Measurements from ENCODE around the gene XPNPEP1.

Gene XPNPEP1

GRCh38 chr10:109922976-109923921 is at the start of gene XPNPEP1:
Gene XPNPEP1 (minus strand): TSS chr10:109923511. CDS start chr10:109923433, 78 bp downstream.
- peak; percentile 84 for DNase-seq

DNA sequence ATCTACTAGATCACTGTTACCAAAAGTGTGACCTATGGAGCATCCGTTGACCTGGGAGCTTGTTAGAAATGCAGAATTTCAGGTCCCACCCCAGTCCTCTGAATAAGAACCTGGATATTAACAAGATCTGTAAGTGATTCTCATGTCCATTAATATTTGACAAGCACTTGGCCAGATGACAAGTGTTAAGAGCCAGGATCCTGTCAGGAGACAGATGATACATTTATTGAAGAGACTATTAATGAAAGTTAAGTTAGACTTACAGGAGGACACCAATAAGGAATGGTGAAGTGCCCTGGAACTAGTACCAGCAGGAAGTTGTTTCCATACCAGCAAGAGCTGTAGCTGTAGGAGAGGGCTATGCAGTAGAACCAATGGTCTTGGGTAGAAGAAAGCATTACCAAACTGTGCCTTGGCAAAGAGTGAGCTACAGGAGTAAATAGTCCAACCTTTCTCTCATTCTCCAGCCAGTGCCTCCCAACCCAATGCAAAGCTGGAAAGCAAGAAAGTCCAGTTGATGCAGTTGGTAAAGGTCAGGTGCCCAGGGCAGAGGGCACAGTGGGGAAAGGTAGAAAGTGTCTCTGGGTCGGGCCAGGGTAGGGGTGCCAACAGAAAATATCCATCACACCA is 49.2 kb upstream of the XPNPEP1 start:
- no peak for DNase-seq

GRCh38 chr10:109971634-109972033 is 48.3 kb upstream of the XPNPEP1 start:
- DNase-seq: no peak

- no peak for DNase-seq
Measured at GRCh38 chr10:109969760-109970346, 46.5 kb upstream of the XPNPEP1 start.

DNA sequence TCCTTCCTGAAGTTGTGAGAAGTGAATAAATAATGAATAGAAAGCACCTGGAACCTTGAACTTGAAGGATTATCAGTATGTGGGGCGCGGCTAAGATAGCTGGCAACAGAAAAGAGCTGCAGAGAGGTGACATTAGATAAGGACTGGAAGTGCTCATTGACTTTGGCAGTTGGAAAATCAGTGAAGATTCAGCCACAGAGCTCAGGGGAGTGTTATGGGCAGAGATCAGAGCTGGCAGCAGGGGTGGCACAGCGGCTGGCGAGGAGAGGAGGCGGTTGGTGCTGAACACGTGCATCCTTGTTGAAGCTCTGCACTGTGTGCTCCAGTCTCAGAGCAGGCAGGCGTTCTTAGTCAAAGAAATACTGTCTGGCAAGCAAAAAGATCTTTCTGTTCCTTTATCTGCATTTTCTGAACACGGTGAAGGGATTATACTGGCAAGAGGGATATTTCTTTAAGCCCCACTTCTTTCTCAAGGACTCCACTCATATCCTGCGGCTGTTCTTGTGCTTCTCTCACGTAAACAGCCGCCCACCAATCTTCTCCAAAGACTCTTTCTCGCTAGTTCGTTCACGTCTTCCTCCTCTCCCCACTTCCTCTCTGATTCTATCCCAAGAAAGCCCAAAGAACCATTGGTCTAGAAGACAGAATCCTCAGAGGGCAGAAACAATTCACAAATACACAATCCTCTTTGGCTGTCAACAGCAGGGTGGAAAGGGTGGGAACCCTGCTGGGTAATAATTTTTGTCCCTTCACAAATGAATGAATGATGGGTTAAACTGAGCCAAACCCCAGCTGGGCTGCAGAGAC is 45.8 kb upstream of the XPNPEP1 start:
- peak; percentile 66 for DNase-seq

DNA sequence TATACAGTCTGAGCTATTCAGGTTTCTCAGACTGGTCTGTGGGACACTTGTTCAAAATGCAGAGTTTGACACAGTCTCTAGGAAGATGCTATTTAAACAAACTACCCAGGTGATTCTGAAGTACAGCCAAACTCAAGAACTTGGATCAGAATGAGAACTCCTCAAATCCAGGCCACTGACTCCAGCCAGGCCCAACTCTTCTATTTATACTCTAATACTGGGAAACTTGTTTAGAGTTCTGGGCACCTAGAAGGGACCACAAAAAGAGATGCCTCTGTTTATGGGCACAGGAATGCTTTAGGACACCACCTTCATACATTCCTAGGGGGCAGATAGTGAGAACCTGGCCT is 44.4 kb upstream of the XPNPEP1 start:
- DNase-seq: no peak

DNA sequence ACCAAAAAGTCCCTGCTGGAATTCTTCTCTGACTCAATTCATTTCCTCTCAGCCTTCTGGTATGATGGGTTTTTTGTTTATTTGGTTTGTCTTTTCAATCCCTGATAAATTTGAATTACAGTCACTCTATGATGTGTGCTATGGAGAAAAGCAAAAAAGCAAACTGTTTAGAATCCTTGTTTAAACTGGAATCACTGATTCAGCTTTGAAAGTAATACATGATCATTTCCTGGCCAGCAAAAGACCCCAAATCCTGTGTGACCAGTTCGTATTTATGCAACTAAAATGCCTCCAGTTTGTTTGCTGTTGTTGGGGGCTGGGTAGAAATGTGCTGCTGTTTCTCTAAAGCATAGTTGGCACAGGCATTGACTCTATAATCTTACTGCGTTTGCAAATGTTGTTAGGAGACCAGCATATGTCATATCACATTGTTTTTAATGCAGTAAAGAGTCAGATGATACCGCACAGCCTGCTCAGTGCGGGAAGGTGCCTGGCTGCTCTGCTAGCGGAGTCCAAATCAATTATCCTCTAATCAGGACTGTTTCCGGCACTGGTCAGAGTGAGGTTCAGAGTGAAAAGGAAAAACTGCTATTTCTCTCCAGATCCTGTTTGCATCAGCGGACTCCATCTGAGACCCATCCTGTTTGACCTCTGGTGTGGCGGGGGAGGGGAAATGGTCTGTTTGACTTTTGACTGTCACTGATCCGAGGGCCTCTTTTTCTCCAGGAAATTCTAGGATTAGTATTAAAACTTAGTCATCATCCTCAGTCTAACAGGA is 43.8 kb upstream of the XPNPEP1 start:
- no peak for DNase-seq

DNA sequence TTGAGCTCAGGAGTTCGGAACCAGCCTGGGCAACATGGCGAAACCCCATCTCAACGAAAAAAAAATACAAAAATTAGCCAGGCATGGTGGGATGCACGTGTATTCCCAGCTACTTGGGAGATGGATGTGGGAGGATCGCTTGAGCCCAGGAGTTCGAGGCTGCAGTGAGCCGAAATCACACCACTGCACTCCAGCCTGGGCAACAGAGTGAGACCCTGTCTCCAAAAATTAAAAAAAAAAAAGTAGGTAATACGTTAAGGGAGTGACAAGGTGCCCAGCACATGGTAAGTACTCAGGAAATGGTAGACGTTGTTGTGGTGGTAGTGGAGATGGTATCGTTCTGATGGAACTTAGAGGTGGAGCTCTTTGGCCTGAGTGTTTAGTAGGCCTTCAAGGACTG is 41.0 kb upstream of the XPNPEP1 start:
- DNase-seq: no peak

DNA sequence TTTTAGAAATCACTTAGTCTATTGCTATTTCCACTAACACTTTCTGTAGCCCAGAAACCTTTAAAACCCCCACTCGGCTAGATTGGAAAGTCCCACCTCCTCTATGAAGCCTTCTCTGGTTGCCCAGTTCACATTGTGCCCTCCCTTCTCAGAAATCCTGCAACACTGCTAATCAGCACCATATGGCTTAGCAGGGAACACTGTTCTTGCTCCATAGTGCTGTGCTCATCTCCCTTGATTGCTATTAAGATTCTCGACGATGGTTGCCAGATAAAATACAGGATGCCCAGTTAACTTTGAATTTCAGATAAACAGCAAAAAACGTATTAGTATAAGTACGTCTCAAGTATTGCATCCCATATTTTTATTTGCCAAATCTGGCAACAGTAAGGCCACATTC is 40.1 kb upstream of the XPNPEP1 start:
- no peak for DNase-seq

GRCh38 chr10:109962247-109962646 is 38.9 kb upstream of the XPNPEP1 start:
- DNase-seq: no peak

- DNase-seq: no peak
Measured at GRCh38 chr10:109961174-109962001, 38.1 kb upstream of the XPNPEP1 start.

GRCh38 chr10:109960682-109961081 is 37.4 kb upstream of the XPNPEP1 start:
- DNase-seq: no peak

GRCh38 chr10:109959259-109960145 is 36.2 kb upstream of the XPNPEP1 start:
- DNase-seq: no peak

DNA sequence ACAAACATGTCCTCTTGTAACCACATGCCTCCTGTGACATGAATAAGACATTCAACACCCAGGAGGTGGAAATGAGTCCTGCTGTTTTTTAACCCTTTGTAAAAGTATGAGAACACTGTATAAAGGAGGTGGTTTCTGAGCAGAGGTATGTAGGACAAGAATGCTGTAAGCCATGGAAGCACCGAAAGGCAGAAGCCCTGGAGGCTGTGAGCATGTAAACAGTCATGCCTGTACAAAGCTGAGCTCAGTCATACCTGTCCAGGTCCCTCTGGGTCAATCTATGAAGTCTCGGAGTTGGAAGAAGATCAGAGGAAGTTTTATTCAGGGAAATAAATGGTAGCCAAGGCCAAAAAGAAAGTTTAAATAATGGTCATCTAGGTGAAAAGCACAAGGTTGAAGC is 34.7 kb upstream of the XPNPEP1 start:
- DNase-seq: no peak

- no peak for DNase-seq
Measured at GRCh38 chr10:109957092-109957797, 33.9 kb upstream of the XPNPEP1 start.

GRCh38 chr10:109956454-109957091 is 33.3 kb upstream of the XPNPEP1 start:
- DNase-seq: peak; percentile 69

GRCh38 chr10:109953766-109954165 is 30.5 kb upstream of the XPNPEP1 start:
- no peak for DNase-seq

DNA sequence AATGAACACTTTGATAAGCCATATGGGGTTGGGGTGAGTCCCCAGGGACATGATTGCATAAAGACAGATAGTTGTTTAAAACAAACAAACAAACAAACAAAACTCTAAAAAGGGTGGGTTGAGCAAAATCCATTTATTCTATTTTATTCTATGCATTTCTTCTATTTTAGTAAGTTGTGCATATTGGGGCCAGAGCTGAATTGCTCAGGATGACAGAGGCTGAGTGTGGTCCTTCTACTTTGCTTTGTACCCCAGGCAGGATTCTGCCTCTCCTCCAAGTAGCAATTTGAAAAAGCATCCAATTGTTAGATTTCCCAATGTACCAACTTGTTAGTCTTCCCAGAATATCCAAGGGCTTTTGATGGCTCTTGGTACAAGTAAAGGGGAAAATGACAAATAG is 29.2 kb upstream of the XPNPEP1 start:
- DNase-seq: no peak
